HEK293 (cell line): ENCODE data around the gene SAV1.

Source experiments
- CTCF ChIA-PET: fragments of 350-600 bp; formaldehyde crosslinking; extraction: SDS; loops from one replicate; lab custom pipeline; 2021; ENCODE audit warnings: antibody characterized with exemption; lab: Yijun Ruan, JAX
- POLR2A ChIA-PET: fragments of 300-600 bp; formaldehyde crosslinking; extraction: SDS; loops from one replicate; lab custom pipeline; 2020; ENCODE audit warnings: antibody characterized with exemption, inconsistent platforms; lab: Yijun Ruan, JAX
- H3K27ac ChIP-seq: fragments of 200-500 bp; sonication (Bioruptor generic); 2 replicates; pipeline ENCODE4 v1.5.1; 2014; ENCODE audit warnings: low read depth, low read length, control low read depth, inconsistent platforms; ENCODE audit errors: extremely low read depth
- H3K36me3 ChIP-seq, 2 experiments: fragments of 200-500 bp in 1 of 2; sonication (Bioruptor generic) in 1 of 2; 1 replicate in 1 of 2; 2 replicates in 1 of 2; pipeline ENCODE4 v1.5.1; 2014 to 2017; ENCODE audit warnings: inconsistent platforms in 2 of 2, low read length in 2 of 2; ENCODE audit not compliant: control insufficient read depth in 2 of 2, insufficient read depth in 1 of 2
- H3K4me1 ChIP-seq: fragments of 200-500 bp; sonication (Bioruptor generic); 2 replicates; pipeline ENCODE4 v1.5.1; 2014; ENCODE audit warnings: mild to moderate bottlenecking, low read length, inconsistent platforms; ENCODE audit not compliant: control insufficient read depth, insufficient read depth
- H3K4me3 ChIP-seq: 2 replicates; pipeline ENCODE4 v1.5.1; 2011; ENCODE audit warnings: low read depth, mild to moderate bottlenecking, control low read depth, low read length, moderate library complexity
- H3K9me3 ChIP-seq: fragments of 200-500 bp; sonication (Bioruptor generic); 2 replicates; pipeline ENCODE4 v1.5.1; 2014; ENCODE audit warnings: low read depth, low read length, inconsistent platforms; ENCODE audit not compliant: control insufficient read depth, insufficient read depth
- OVOL3 ChIP-seq: fragments of 450-650 bp; formaldehyde crosslinking; IDR thresholded peaks from 2 replicates; pipeline ENCODE4 v1.5.1; 2016; ENCODE audit warnings: missing biosample characterization, missing genetic modification characterization
- PRDM1 ChIP-seq: fragments of 450-650 bp; formaldehyde crosslinking; IDR thresholded peaks from 2 replicates; pipeline ENCODE4; 2016; ENCODE audit warnings: missing biosample characterization, missing genetic modification characterization
- ZBTB1 ChIP-seq: fragments of 450-650 bp; formaldehyde crosslinking; IDR thresholded peaks from 2 replicates; pipeline ENCODE4 v1.5.1; 2016; ENCODE audit warnings: missing biosample characterization, missing genetic modification characterization
- ZFHX2 ChIP-seq: fragments of 450-650 bp; formaldehyde crosslinking; conservative IDR thresholded peaks from 2 replicates; pipeline ENCODE4 v1.5.1; 2016; ENCODE audit warnings: missing biosample characterization, missing genetic modification characterization
- ZNF114 ChIP-seq: fragments of 450-650 bp; formaldehyde crosslinking; IDR thresholded peaks from 2 replicates; pipeline ENCODE4 v1.5.0; 2017; ENCODE audit warnings: missing biosample characterization, missing genetic modification characterization
- ZNF121 ChIP-seq: fragments of 450-650 bp; formaldehyde crosslinking; IDR thresholded peaks from 2 replicates; pipeline ENCODE4 v1.5.1; 2016; ENCODE audit warnings: missing biosample characterization, missing genetic modification characterization
- ZNF146 ChIP-seq: fragments of 450-650 bp; formaldehyde crosslinking; IDR thresholded peaks from 2 replicates; pipeline ENCODE4 v1.5.1; 2016; ENCODE audit warnings: missing biosample characterization, missing genetic modification characterization
- ZNF155 ChIP-seq: fragments of 450-650 bp; formaldehyde crosslinking; IDR thresholded peaks from 2 replicates; pipeline ENCODE4 v1.5.1; 2016; ENCODE audit warnings: missing biosample characterization, missing genetic modification characterization
- ZNF211 ChIP-seq: fragments of 450-650 bp; formaldehyde crosslinking; IDR thresholded peaks from 2 replicates; pipeline ENCODE4 v1.5.1; 2016; ENCODE audit warnings: low read depth, missing biosample characterization, missing genetic modification characterization
- ZNF239 ChIP-seq: fragments of 450-650 bp; formaldehyde crosslinking; IDR thresholded peaks from 2 replicates; pipeline ENCODE4 v1.5.1; 2016; ENCODE audit warnings: missing biosample characterization, missing genetic modification characterization
- ZNF404 ChIP-seq: fragments of 450-650 bp; formaldehyde crosslinking; IDR thresholded peaks from 2 replicates; pipeline ENCODE4 v1.5.1; 2017; ENCODE audit warnings: missing biosample characterization, missing genetic modification characterization
- ZNF426 ChIP-seq: fragments of 450-650 bp; formaldehyde crosslinking; IDR thresholded peaks from 2 replicates; pipeline ENCODE4 v1.5.1; 2017; ENCODE audit warnings: missing biosample characterization, missing genetic modification characterization, mild to moderate bottlenecking, inconsistent platforms, moderate library complexity
- ZNF449 ChIP-seq: fragments of 450-650 bp; formaldehyde crosslinking; IDR thresholded peaks from 2 replicates; pipeline ENCODE4 v1.5.1; 2017; ENCODE audit warnings: missing biosample characterization, mild to moderate bottlenecking, missing genetic modification characterization, moderate library complexity
- ZNF529 ChIP-seq: fragments of 450-650 bp; formaldehyde crosslinking; IDR thresholded peaks from 2 replicates; pipeline ENCODE4 v1.5.1; 2017; ENCODE audit warnings: missing genetic modification characterization, missing biosample characterization; ENCODE audit not compliant: insufficient replicate concordance
- ZNF549 ChIP-seq: fragments of 450-650 bp; IDR thresholded peaks from 2 replicates; pipeline ENCODE4 v1.5.1; 2018; ENCODE audit warnings: missing biosample characterization, missing genetic modification characterization, mild to moderate bottlenecking, inconsistent platforms, moderate library complexity
- ZNF792 ChIP-seq: fragments of 450-650 bp; formaldehyde crosslinking; IDR thresholded peaks from 2 replicates; pipeline ENCODE4 v1.5.1; 2016; ENCODE audit warnings: missing biosample characterization, missing genetic modification characterization
- ZSCAN18 ChIP-seq: fragments of 450-650 bp; formaldehyde crosslinking; IDR thresholded peaks from 2 replicates; pipeline ENCODE4 v1.5.1; 2016; ENCODE audit warnings: missing biosample characterization, missing genetic modification characterization
- TF ChIP-seq, protein P1 (sequence below): fragments of 450-650 bp; formaldehyde crosslinking; optimal IDR thresholded peaks from 2 replicates; pipeline ENCODE3; 2016; ENCODE audit warnings: missing biosample characterization, mild to moderate bottlenecking, missing genetic modification characterization

SAV1 gene

GRCh38 chr14:50675597-50675996 lies 7.5 kb upstream of the SAV1 start:
- Histone ChIP-seq H3K9me3 (no peaks in the 10 kb centered on the region), H3K36me3 (no peaks in the 10 kb centered on the region), H3K4me3 (no peak overlapping the region), H3K4me1 (peaks cover 7% of the 10 kb centered on the region), H3K27ac (no peak overlapping the region)
- no peak for TF ChIP-seq ZNF155
- no peak for TF ChIP-seq OVOL3 (tag by site-specific recombination)
- no peak for TF ChIP-seq PRDM1 (tag by site-specific recombination)
- no peak for TF ChIP-seq ZNF211 (tag by site-specific recombination)
- TF ChIP-seq ZNF426, result no peak
- no peak for TF ChIP-seq ZNF121 (tag by site-specific recombination)
- ChIA-PET POLR2A (interaction anchor here (1.1 kb wide), 1 partner anchor 17 kb away, joined by 3 read pairs; no protein-coding TSS in a partner anchor), CTCF (interaction anchor here (0.7 kb wide), 1 partner anchor 88 kb away, joined by 3 read pairs; no protein-coding TSS in a partner anchor)

DNA sequence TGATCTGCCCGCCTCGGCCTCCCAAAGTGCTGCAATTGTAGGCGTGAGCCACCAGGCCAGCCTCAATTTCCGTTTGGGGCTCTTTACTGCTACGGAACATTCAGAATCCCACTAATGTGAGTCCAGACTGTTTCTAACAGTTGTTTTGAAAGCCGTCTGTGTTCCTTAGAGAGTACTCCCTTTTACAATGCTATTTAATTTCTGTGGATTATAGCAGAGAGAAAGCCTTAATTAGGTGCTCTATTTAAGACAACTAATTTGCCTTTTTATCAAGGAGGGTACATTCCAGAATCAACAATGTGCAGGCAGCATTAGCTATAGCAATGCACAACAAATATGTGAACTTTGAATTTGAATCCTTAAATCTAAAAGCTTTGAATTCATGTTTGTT lies 2.8 kb upstream of the SAV1 start:
- Histone ChIP-seq H3K36me3 (no peaks in the 10 kb centered on the region), H3K4me1 (peaks cover 2% of the 10 kb centered on the region; the same call in 1 of the 2 replicates), H3K9me3 (no peaks in the 10 kb centered on the region), H3K4me3 (no peak overlapping the region), H3K27ac (no peak overlapping the region)
- ChIA-PET POLR2A (no interaction called here), CTCF (interaction anchor here (0.6 kb wide), 1 partner anchor 1986 kb away, joined by 4 read pairs; no protein-coding TSS in a partner anchor)
- TF ChIP-seq ZBTB1 (tag by site-specific recombination) (no peak), ZFHX2 (tag by site-specific recombination) (no peak), ZNF404 (tag by site-specific recombination) (no peak), ZNF549 (tag by site-specific recombination) (no peak), ZSCAN18 (tag by site-specific recombination) (no peak)

DNA sequence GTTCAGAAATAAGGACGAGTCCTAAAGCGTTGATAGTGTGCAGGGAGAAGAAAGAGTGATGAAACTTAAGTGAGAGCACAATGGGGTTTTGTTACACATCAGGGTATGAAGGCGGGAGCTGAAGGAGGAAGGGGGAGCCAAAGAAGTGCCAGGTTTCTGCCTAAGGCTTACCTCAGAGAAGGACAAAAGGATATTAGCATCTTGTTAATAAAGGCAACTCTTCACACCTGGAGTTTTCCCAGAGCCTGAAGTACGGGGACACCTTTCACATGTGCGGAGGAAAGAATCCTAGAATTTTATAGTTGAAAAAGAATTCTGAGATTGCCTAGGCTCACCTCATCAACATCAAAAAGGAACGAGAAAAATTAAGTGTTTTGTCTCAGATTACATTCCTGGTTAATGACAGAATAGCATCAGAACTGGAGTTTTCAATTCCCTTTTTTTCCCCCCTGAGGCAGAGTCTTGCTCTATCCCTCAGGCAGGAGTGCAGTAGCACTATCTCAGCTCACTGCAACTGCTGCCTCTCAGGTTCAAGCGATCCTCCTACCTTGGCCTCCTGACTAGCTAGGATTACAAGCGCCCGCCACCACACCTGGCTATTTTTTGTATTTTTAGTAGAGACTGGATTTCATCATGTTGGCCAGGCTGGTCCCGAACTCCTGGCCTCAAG lies 2.2 kb upstream of the SAV1 start:
- TF ChIP-seq, protein P1, sequence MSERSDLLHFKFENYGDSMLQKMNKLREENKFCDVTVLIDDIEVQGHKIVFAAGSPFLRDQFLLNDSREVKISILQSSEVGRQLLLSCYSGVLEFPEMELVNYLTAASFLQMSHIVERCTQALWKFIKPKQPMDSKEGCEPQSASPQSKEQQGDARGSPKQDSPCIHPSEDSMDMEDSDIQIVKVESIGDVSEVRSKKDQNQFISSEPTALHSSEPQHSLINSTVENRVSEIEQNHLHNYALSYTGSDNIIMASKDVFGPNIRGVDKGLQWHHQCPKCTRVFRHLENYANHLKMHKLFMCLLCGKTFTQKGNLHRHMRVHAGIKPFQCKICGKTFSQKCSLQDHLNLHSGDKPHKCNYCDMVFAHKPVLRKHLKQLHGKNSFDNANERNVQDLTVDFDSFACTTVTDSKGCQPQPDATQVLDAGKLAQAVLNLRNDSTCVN (tag by site-specific recombination), result no peak
- TF ChIP-seq ZNF146 (tag by site-specific recombination) (no peak), ZNF792 (no peak), ZNF449 (no peak), ZNF529 (tag by site-specific recombination) (no peak), ZNF114 (tag by site-specific recombination) (no peak), ZNF239 (tag by site-specific recombination) (no peak)
- Histone ChIP-seq H3K4me3 (no peak overlapping the region), H3K27ac (no peak overlapping the region; the same call in 1 of the 2 replicates), H3K4me1 (peaks cover 6% of the 10 kb centered on the region; the same call in 1 of the 2 replicates), H3K9me3 (no peaks in the 10 kb centered on the region), H3K36me3 (no peaks in the 10 kb centered on the region)
- ChIA-PET POLR2A (no interaction called here), CTCF (interaction anchor here (0.8 to 0.9 kb wide), 2 partner anchors 103 to 191 kb away, joined by 3 read pairs; no protein-coding TSS in a partner anchor)
